Thymus (tissue), 11 donors: ENCODE measurements around the gene OR7A5. TPM values are rescaled to one million over a fixed set of nuclear protein-coding genes. Genes with fewer than 3 reads are reported as not detected.

Experiments
- DNase-seq, 9 donors: peaks; one replicate each; pipeline ENCODE4 v3.0.0-alpha.2; 2013; ENCODE audit warnings: low spot score in 9 of 9, low read depth in 6 of 9, missing footprints in 1 of 9
- H3K27ac ChIP-seq, 2 donors: one replicate each; pipeline ENCODE4 v1.5.1; 2013; ENCODE audit warnings: control low read depth in 1 of 2, low read depth in 1 of 2, low read length in 1 of 2, mild to moderate bottlenecking in 1 of 2, moderate library complexity in 1 of 2
- H3K27me3 ChIP-seq, 2 donors: one replicate each; pipeline ENCODE4 v1.5.1; 2013; ENCODE audit warnings: low read length in 1 of 2; ENCODE audit not compliant: control insufficient read depth in 2 of 2, insufficient read depth in 1 of 2
- H3K36me3 ChIP-seq, 2 donors: one replicate each; pipeline ENCODE4 v1.5.1; 2013; ENCODE audit warnings: low read length in 1 of 2, mild to moderate bottlenecking in 1 of 2, moderate library complexity in 1 of 2; ENCODE audit not compliant: control insufficient read depth in 2 of 2, insufficient read depth in 2 of 2
- H3K4me1 ChIP-seq, 2 donors: one replicate each; pipeline ENCODE4 v1.5.1; 2013; ENCODE audit warnings: low read length in 2 of 2; ENCODE audit not compliant: control insufficient read depth in 2 of 2, insufficient read depth in 2 of 2
- H3K4me3 ChIP-seq, 2 donors: one replicate each; pipeline ENCODE4 v1.5.1; 2013; ENCODE audit warnings: low read length in 2 of 2, control low read depth in 1 of 2, mild to moderate bottlenecking in 1 of 2
- H3K9me3 ChIP-seq, 2 donors: one replicate each; pipeline ENCODE4 v1.5.1; 2013; ENCODE audit warnings: low read length in 1 of 2, mild to moderate bottlenecking in 1 of 2; ENCODE audit not compliant: control insufficient read depth in 2 of 2, insufficient read depth in 1 of 2
- WGBS: extraction: QIAGEN DNeasy Blood & Tissue Kit; methylation state at CpG from one replicate; pipeline ENCODE4 v1.1.7; 2013; 5-methylcytosine and 5-hydroxymethylcytosine counted together
- polyA plus RNA-seq: library from polyadenylated mRNA; stranded (reverse); fragments of 200-250 nt; gene quantifications from one replicate; pipeline ENCODE4 v1.2.3, GENCODE V29; 2013
- total RNA-seq: library from RNA; stranded (reverse); fragments of 120-200 nt; gene quantifications from one replicate; pipeline ENCODE4 v1.2.4, GENCODE V29; 2013
- donor health status: healthy.

Gene OR7A5
- total and polyA plus RNA-seq, 2 donors = 0.16 TPM; not detected in 1

- no peaks in the 10 kb centered on the region for H3K4me1 ChIP-seq
- no peak overlapping the region for H3K27ac ChIP-seq
- no peak for DNase-seq
- H3K36me3 ChIP-seq = no peaks in the 10 kb centered on the region
- H3K4me3 ChIP-seq = no peak overlapping the region
- over 99% methylated on average over 2 of the region's 2 CpGs for WGBS
- H3K9me3 ChIP-seq = no peaks in the 10 kb centered on the region
- H3K27me3 ChIP-seq = no peaks in the 10 kb centered on the region
These were observed 9.0 kb downstream of the OR7A5 start for GRCh38 chr19:14826006-14826405.

GRCh38 chr19:14821937-14822336 lies 13.0 kb downstream of the OR7A5 start:
- H3K27ac ChIP-seq = no peak overlapping the region
- no peak for DNase-seq
- H3K27me3 ChIP-seq = no peaks in the 10 kb centered on the region
- H3K4me1 ChIP-seq = no peaks in the 10 kb centered on the region
- no peaks in the 10 kb centered on the region for H3K9me3 ChIP-seq
- H3K36me3 ChIP-seq = no peaks in the 10 kb centered on the region
- WGBS = 62% methylated on average over 6 of the region's 6 CpGs
- H3K4me3 ChIP-seq = no peak overlapping the region

- H3K9me3 ChIP-seq = no peaks in the 10 kb centered on the region
- 92% methylated on average over 8 of the region's 8 CpGs for WGBS
These were observed 16.4 kb downstream of the OR7A5 start for GRCh38 chr19:14818588-14818987.

GRCh38 chr19:14817052-14817451 lies 17.9 kb downstream of the OR7A5 start:
- no peak for DNase-seq
- Histone ChIP-seq H3K36me3 (no peaks in the 10 kb centered on the region), H3K4me3 (no peak overlapping the region), H3K27ac (no peak overlapping the region), H3K9me3 (no peaks in the 10 kb centered on the region), H3K27me3 (no peaks in the 10 kb centered on the region), H3K4me1 (no peaks in the 10 kb centered on the region)
- 84% methylated on average over 3 of the region's 3 CpGs for WGBS

More at GRCh38 chr19:14818588-14818987, 16.4 kb downstream of the OR7A5 start:
- no peak overlapping the region for H3K27ac ChIP-seq
- no peaks in the 10 kb centered on the region for H3K4me1 ChIP-seq
- H3K36me3 ChIP-seq = no peaks in the 10 kb centered on the region
- no peak for DNase-seq
- no peaks in the 10 kb centered on the region for H3K27me3 ChIP-seq
- no peak overlapping the region for H3K4me3 ChIP-seq

GRCh38 chr19:14814982-14815652 lies 19.9 kb downstream of the OR7A5 start:
- Histone ChIP-seq H3K27ac (no peak overlapping the region), H3K4me3 (no peak overlapping the region), H3K27me3 (no peaks in the 10 kb centered on the region), H3K36me3 (no peaks in the 10 kb centered on the region), H3K4me1 (no peaks in the 10 kb centered on the region), H3K9me3 (no peaks in the 10 kb centered on the region)
- WGBS = 95% methylated on average over 2 of the region's 2 CpGs
- no peak for DNase-seq

GRCh38 chr19:14809272-14810057 lies 25.5 kb downstream of the OR7A5 start:
- Histone ChIP-seq H3K27ac (no peak overlapping the region), H3K4me1 (no peaks in the 10 kb centered on the region), H3K27me3 (no peaks in the 10 kb centered on the region), H3K36me3 (no peaks in the 10 kb centered on the region), H3K4me3 (no peak overlapping the region), H3K9me3 (no peaks in the 10 kb centered on the region)
- 74% methylated on average over 9 of the region's 9 CpGs for WGBS
- DNase-seq = no peak

- no peaks in the 10 kb centered on the region for H3K4me1 ChIP-seq
- 97% methylated on average over 3 of the region's 3 CpGs for whole genome bisulfite sequencing
- H3K9me3 ChIP-seq = no peaks in the 10 kb centered on the region
- H3K27ac ChIP-seq = no peak overlapping the region
- H3K4me3 ChIP-seq = no peak overlapping the region
- H3K36me3 ChIP-seq = no peaks in the 10 kb centered on the region
- no peaks in the 10 kb centered on the region for H3K27me3 ChIP-seq
- no peak for DNase-seq
These were observed 30.2 kb downstream of the OR7A5 start for GRCh38 chr19:14804765-14805164.

GRCh38 chr19:14798760-14799159 lies 36.2 kb downstream of the OR7A5 start:
- Histone ChIP-seq H3K27ac (no peak overlapping the region), H3K36me3 (no peaks in the 10 kb centered on the region), H3K27me3 (no peaks in the 10 kb centered on the region), H3K4me3 (no peak overlapping the region), H3K9me3 (no peaks in the 10 kb centered on the region), H3K4me1 (no peaks in the 10 kb centered on the region)
- DNase-seq = no peak
- 87% methylated on average over 5 of the region's 5 CpGs for WGBS

- no peaks in the 10 kb centered on the region for H3K9me3 ChIP-seq
- no peak for DNase-seq
- no peaks in the 10 kb centered on the region for H3K4me1 ChIP-seq
- no peaks in the 10 kb centered on the region for H3K27me3 ChIP-seq
- WGBS = 92% methylated on average over 11 of the region's 11 CpGs
- H3K27ac ChIP-seq = no peak overlapping the region
- no peak overlapping the region for H3K4me3 ChIP-seq
- no peaks in the 10 kb centered on the region for H3K36me3 ChIP-seq
These were observed 39.0 kb downstream of the OR7A5 start for GRCh38 chr19:14796021-14796420.
